ENCODE measurements around the gene RPP14. TPM values are rescaled to one million over a fixed set of nuclear protein-coding genes. Genes with fewer than 3 reads are reported as not detected.
A peak's percentile ranks its signal among the peaks of the same experiment; 100 is the strongest.
"Not testable (repeated sequence)": the region's sequence is repeated elsewhere in the genome, so short reads cannot be mapped to it uniquely, and the experiment has no call there.

RPP14 gene
- polyA plus RNA-seq, result 1 to 10 TPM; 2.7 to 7.4 (median 3.2) TPM

DNA sequence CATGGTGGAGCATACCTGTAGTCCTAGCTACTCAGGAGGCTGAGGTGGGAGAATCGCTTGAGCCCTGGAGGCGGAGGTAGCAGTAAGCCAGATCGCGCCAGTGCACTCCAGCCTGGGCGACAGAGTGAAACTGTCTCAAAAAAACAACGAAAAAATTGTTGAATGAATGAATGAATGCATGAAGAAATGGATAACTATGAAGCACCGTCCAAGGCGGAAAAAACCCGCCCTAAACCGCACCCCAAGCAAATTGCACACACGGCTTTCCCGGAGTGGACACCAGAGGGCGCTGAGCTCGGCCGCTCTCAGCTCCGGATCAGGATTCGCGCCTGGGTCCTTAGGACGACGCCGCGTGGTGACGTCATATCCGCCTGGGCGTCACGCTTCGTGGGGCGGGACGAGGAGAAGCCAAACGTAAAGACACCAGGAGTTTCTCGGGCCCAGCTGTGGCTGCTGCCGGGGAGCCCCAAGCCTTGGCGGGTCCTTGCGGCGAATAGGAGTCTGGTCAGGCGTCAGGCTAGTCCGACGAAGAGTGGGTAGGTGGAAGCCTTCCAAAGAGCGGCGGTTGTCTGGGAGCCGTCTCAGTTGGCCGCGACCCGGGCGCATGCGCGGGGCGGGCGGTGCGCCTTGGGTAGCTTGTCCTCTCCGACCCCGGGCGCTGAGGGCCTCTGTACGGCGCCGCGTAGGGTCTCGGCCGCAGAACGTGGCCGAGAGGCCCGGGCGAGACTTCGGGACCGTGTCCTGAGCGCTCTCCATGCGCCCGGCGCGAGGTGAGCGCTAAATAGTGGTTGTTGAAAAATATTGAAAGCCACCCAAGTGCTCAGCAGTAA lies at the start of gene RPP14, which contains the start of gene HTD2:
Gene RPP14 (plus strand): TSS at position 364 of the 830 bp plus-strand sequence. CDS start 4,085 bp downstream, outside the sequence.
Gene HTD2 (plus strand): TSS at position 639 of the 830 bp plus-strand sequence. CDS start 11,094 bp downstream, outside the sequence.
- DNase-seq, result peak; percentile 98 to 99 (median 98)
- H3K4me3 Mint-ChIP-seq, result peak within 1 kb of the TSS; percentile 96 to 100 (median 98)
- peak within 1 kb of the TSS; percentile 99 to 100 (median 100) for H3K27ac Mint-ChIP-seq
- peaks cover 39 to 41% of the 10 kb centered on the region in 2 donors for H3K4me1 Mint-ChIP-seq
- H3K27me3 Mint-ChIP-seq (ENCODE audit: low read depth in 3 of 3), result peaks cover 14 to 22% (median 16%) of the 10 kb centered on the region in 3 donors
- peaks cover 0 to 2% (median 0%) of the 10 kb centered on the region in 6 donors for H3K9me3 Mint-ChIP-seq
- peaks cover 3 to 7% (median 7%) of the 10 kb centered on the region in 3 donors for H3K36me3 Mint-ChIP-seq

DNA sequence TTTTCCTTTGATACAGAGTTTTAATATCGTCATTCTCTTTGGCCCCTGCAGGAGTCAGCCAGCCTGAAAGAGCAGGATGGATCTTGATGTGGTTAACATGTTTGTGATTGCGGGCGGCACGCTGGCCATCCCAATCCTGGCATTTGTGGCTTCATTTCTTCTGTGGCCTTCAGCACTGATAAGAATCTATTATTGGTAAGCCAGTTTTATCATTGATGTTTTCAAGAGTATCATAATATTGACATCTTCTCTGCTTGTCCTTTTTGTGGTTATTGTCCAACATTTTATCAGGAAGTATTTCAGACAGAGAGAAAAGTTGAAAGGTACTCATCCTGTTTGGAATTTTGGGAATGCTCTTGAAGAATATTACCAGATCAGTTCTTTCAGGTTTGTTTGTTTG lies 49.5 kb upstream of the RPP14 start:
- Mint-ChIP-seq H3K27ac (no peak overlapping the region), H3K4me1 (peaks cover 29 to 37% of the 10 kb centered on the region in 2 donors), H3K27me3 (ENCODE audit: low read depth in 3 of 3) (peaks cover 0 to 3% (median 0%) of the 10 kb centered on the region in 3 donors), H3K36me3 (peaks cover 8 to 24% (median 11%) of the 10 kb centered on the region in 3 donors), H3K9me3 (no peaks in the 10 kb centered on the region), H3K4me3 (no peak overlapping the region)
- no peak for DNase-seq

DNA sequence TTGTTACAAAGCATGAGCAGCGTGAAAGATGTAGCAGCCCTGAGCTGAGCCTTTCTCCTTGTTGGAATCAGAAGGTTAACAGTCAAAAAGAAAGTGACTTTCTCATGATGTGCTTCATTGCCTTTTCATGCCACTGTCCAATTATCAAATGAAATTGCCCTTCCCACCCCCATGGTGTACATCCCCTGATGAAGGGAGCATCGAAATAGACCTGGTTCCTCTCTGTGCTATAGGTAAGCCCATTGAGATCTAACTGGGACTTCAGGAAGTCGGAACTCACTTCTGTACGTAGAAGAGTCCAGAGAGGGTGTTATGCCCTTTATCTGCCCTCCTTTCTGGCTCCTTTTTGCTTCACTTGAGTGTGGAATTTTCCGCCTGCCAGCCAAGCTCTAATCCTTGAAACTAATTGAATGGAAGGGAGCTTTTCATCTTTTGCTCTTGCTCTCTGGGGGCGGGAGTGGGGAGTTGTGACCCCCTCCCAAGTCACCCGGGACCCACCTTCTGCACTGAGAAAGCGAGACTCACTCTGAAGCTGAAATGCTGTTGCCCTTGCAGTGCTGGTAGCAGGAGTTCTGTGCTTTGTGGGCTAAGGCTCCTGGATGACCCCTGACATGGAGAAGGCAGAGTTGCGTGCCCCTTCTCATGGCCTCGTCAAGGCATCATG lies 47.5 kb upstream of the RPP14 start:
- no peak overlapping the region for H3K27ac Mint-ChIP-seq
- peaks cover 8 to 24% (median 13%) of the 10 kb centered on the region in 3 donors for H3K36me3 Mint-ChIP-seq
- H3K4me1 Mint-ChIP-seq, result peaks cover 14 to 20% of the 10 kb centered on the region in 2 donors
- DNase-seq, result no peak
- peaks cover 0 to 3% (median 0%) of the 10 kb centered on the region in 3 donors for H3K27me3 Mint-ChIP-seq (ENCODE audit: low read depth in 3 of 3)
- no peaks in the 10 kb centered on the region for H3K9me3 Mint-ChIP-seq
- H3K4me3 Mint-ChIP-seq, result no peak overlapping the region

DNA sequence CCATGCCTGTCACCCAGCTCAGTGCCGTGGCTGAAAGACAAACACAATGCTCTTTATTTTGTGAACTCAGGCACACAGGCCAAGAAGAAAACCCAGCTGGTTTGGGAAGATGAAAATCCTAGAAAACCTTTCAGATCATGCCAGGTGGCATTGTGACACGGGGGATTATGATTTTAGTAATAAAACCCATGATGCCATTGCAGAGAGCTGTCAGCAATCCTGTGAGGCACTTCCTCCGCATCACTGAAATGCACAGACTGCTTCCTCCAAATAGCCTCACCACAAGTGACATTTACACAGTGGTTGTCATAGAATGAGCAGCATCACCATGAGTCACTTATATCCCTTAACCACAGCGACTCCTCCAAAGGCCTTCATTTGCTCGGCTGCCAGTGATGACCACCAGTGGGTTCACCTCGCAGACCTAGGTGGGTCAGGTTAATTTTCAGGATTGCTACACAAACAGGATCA lies 45.7 kb upstream of the RPP14 start:
- H3K27ac Mint-ChIP-seq, result no peak overlapping the region
- H3K36me3 Mint-ChIP-seq, result peaks cover 8 to 24% (median 14%) of the 10 kb centered on the region in 3 donors
- no peaks in the 10 kb centered on the region for H3K27me3 Mint-ChIP-seq (ENCODE audit: low read depth in 3 of 3)
- no peak overlapping the region for H3K4me3 Mint-ChIP-seq
- DNase-seq, result no peak
- H3K9me3 Mint-ChIP-seq, result no peaks in the 10 kb centered on the region
- peaks cover 5 to 8% of the 10 kb centered on the region in 2 donors for H3K4me1 Mint-ChIP-seq

DNA sequence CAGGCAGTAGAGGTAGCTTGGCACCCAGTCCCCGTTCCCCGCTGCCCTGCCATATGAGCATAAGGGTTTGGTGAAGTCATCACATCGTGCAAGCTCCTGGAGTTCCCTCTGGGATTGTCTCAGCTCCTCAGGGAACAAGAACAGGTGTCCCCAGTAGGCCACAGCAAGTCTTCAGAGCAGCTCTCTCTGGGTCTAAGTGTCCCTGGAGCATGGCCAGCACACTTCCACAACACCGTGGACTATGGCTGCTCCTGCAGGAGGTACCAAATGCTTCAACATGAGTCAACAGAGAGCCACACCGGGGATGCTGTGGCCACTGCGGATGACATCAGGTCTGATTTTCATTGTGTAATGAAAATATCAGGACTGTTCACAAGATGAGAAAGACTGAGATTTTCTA lies 45.3 kb upstream of the RPP14 start:
- peaks cover 10 to 24% (median 16%) of the 10 kb centered on the region in 3 donors for H3K36me3 Mint-ChIP-seq
- no peaks in the 10 kb centered on the region for H3K27me3 Mint-ChIP-seq (ENCODE audit: low read depth in 3 of 3)
- DNase-seq, result no peak
- H3K4me1 Mint-ChIP-seq, result peaks cover 4 to 6% of the 10 kb centered on the region in 2 donors
- no peak overlapping the region for H3K4me3 Mint-ChIP-seq
- H3K27ac Mint-ChIP-seq, result no peak overlapping the region
- H3K9me3 Mint-ChIP-seq, result no peaks in the 10 kb centered on the region

DNA sequence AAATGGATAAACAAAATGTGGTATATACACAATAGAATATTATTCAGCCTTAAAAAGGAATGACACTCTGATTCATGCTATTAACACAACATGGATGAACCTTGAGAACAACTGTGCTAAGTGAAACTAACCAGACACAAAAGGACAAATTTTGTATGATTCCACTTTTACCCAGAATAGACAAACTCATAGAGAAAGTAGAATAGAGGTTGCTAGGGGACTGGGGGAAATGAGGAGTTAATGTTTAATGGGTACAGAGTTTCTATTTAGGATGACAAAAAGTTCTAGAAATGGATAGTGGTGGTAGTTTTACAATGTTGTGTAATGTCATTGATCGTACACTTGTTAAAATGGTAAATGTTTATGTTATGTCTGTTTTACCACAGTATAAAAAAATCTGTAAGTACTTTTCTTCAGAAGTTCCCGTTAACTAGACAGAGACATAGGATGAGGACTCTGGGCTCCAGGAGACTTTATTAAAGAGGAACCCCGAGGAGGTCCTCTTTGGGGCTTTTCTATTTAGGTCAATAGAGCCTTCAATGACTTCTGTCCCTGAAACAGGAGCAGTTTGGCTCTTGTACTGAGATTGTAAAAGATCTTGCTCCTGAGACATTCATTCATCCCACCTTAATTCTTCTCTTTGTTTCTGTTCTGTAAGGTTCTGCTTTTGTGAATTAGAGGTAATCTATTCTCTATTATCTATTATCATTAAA lies 43.9 kb upstream of the RPP14 start:
- DNase-seq, result no peak
- no peaks in the 10 kb centered on the region for H3K27me3 Mint-ChIP-seq (ENCODE audit: low read depth in 3 of 3)
- peaks cover 8 to 25% (median 12%) of the 10 kb centered on the region in 3 donors for H3K36me3 Mint-ChIP-seq
- no peaks in the 10 kb centered on the region for H3K9me3 Mint-ChIP-seq
- H3K4me1 Mint-ChIP-seq, result no peaks in the 10 kb centered on the region
- H3K27ac Mint-ChIP-seq, result no peak overlapping the region
- H3K4me3 Mint-ChIP-seq, result no peak overlapping the region

DNA sequence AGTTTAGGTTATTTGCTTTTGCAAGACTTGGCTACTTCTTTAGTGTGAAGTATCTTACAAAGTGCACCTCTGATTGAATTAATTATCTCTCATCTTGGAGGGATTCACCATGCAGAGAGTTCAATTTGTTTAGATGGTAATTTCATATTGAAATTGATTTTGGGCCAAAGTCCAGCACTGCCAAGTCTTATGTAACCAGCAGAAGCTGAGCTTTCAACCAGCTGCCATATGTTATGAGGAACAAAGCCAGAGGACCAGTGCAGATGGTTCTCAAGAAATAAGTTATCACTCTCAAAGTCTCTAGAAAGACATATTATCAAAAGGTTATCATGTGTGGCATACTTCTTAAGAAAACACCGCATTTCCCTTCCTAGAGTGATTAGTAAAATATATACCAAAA lies 39.5 kb upstream of the RPP14 start:
- H3K27me3 Mint-ChIP-seq (ENCODE audit: low read depth in 3 of 3), result no peaks in the 10 kb centered on the region
- H3K36me3 Mint-ChIP-seq, result peaks cover 16 to 22% (median 19%) of the 10 kb centered on the region in 3 donors
- no peaks in the 10 kb centered on the region for H3K4me1 Mint-ChIP-seq
- no peak overlapping the region for H3K27ac Mint-ChIP-seq
- no peak overlapping the region for H3K4me3 Mint-ChIP-seq
- no peaks in the 10 kb centered on the region for H3K9me3 Mint-ChIP-seq
- DNase-seq, result no peak

GRCh38 chr3:58267543-58267942 lies 38.5 kb upstream of the RPP14 start:
- not testable (repeated sequence) for H3K4me3 Mint-ChIP-seq
- peaks cover 19 to 28% (median 22%) of the 10 kb centered on the region in 3 donors for H3K36me3 Mint-ChIP-seq

DNA sequence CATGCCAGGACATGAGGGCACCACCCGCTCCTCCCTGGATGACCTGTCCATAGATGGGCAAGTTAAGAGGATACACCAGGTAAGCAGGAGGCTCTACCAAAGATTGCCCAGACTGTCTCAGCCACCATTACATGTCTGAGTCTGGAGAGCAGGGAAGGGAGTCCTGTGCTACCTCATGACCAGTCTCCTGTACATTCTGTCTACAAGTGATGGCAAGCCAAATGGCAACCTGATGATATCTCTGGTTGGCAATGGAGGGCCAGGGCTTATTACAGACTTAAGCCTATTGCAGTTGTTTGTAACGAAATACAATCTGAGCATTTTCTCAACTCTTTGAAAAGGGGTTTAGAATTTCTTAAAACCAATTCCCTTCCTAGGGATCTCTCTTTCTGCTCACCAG lies 36.7 kb upstream of the RPP14 start:
- no peak overlapping the region for H3K27ac Mint-ChIP-seq
- peaks cover 0 to 1% (median 0%) of the 10 kb centered on the region in 3 donors for H3K27me3 Mint-ChIP-seq (ENCODE audit: low read depth in 3 of 3)
- peaks cover 26 to 40% (median 37%) of the 10 kb centered on the region in 3 donors for H3K36me3 Mint-ChIP-seq
- no peaks in the 10 kb centered on the region for H3K9me3 Mint-ChIP-seq
- DNase-seq, result no peak
- no peaks in the 10 kb centered on the region for H3K4me1 Mint-ChIP-seq
- H3K4me3 Mint-ChIP-seq, result no peak overlapping the region

More at GRCh38 chr3:58267543-58267942, 38.5 kb upstream of the RPP14 start:
- DNase-seq; H3K27me3 Mint-ChIP-seq (ENCODE audit: low read depth in 3 of 3); H3K4me1 Mint-ChIP-seq; H3K9me3 Mint-ChIP-seq; H3K27ac Mint-ChIP-seq: not testable (repeated sequence)

DNA sequence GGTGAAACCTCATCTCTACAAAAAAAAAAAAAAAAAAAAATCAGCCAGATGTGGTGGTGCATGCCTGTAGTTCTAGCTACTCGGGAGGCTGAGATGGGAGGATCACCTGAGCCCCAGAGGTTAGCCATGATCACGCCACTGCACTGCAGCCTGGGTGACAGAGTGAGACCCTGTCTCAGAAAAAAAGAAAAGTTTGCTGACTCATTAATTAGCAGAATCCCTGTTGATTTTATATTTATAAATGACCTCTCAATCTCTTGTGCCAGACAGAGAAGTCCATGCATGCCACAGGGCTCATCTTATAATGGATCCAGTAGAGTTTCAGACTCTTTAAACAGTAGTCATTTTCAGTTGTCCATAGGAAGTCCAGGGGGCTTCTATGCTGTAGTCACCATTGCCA lies 35.6 kb upstream of the RPP14 start:
- no peak overlapping the region for H3K4me3 Mint-ChIP-seq
- peaks cover 0 to 1% (median 0%) of the 10 kb centered on the region in 3 donors for H3K27me3 Mint-ChIP-seq (ENCODE audit: low read depth in 3 of 3)
- H3K9me3 Mint-ChIP-seq, result no peaks in the 10 kb centered on the region
- DNase-seq, result no peak
- no peaks in the 10 kb centered on the region for H3K4me1 Mint-ChIP-seq
- H3K27ac Mint-ChIP-seq, result no peak overlapping the region
- H3K36me3 Mint-ChIP-seq, result peaks cover 33 to 48% (median 45%) of the 10 kb centered on the region in 3 donors

DNA sequence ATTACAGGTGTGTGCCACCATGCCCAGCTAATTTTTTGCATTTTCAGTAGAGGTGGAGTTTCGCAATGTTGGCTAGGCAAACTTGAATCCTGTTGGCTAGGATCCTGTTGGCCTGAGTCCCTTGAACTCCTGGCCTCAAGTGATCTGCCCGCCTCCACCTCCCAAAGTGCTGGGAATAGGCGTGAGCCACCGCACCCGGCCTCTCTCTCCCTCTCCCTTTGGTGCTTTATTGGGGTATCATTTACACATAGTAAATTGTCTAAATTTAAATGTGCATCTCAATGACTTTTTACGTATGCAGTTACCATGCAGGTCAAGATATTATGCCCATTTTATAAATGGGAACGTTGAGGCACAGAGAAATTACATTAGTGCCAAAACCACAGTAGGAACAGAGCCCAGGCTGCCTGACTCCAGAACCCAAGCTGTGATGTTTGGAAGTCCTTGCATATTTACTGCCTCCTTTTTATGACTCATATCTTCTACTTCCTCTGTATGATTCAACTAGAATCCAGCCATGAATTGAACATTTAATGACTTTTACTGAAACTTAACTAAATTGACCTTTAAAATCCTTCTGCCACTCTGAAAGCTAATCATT lies 34.0 kb upstream of the RPP14 start:
- no peak for DNase-seq
- Mint-ChIP-seq H3K27me3 (ENCODE audit: low read depth in 3 of 3) (peaks cover 0 to 1% (median 0%) of the 10 kb centered on the region in 3 donors), H3K4me1 (no peaks in the 10 kb centered on the region), H3K36me3 (peaks cover 33 to 61% (median 50%) of the 10 kb centered on the region in 3 donors), H3K27ac (peak overlapping the region in 1 of 6 donors; percentile 1), H3K4me3 (no peak overlapping the region), H3K9me3 (no peaks in the 10 kb centered on the region)

GRCh38 chr3:58272891-58273290 lies 33.2 kb upstream of the RPP14 start:
- peaks cover 32 to 65% (median 51%) of the 10 kb centered on the region in 3 donors for H3K36me3 Mint-ChIP-seq

GRCh38 chr3:58273362-58273761 lies 32.7 kb upstream of the RPP14 start:
- H3K27me3 Mint-ChIP-seq (ENCODE audit: low read depth in 3 of 3); DNase-seq; H3K27ac Mint-ChIP-seq; H3K4me1 Mint-ChIP-seq; H3K9me3 Mint-ChIP-seq; H3K4me3 Mint-ChIP-seq: not testable (repeated sequence)
- H3K36me3 Mint-ChIP-seq, result peaks cover 28 to 61% (median 49%) of the 10 kb centered on the region in 3 donors

More at GRCh38 chr3:58272891-58273290, 33.2 kb upstream of the RPP14 start:
- Mint-ChIP-seq H3K4me1 (no peaks in the 10 kb centered on the region), H3K27ac (no peak overlapping the region), H3K4me3 (no peak overlapping the region), H3K27me3 (ENCODE audit: low read depth in 3 of 3) (peaks cover 0 to 1% (median 0%) of the 10 kb centered on the region in 3 donors), H3K9me3 (no peaks in the 10 kb centered on the region)
- DNase-seq, result no peak
